Endodermal cell (in vitro differentiated cells): ENCODE data around the gene GPC3. TPM values are rescaled to one million over a fixed set of nuclear protein-coding genes. Genes with fewer than 3 reads are reported as not detected.

ENCODE experiments used
- DNase-seq: peaks from one replicate; pipeline ENCODE4 v3.0.0-alpha.2; 2017
- H3K27ac ChIP-seq: 2 replicates; pipeline ENCODE4 v1.5.1; 2013; ENCODE audit warnings: mild to moderate bottlenecking, low read depth, low read length, moderate library complexity
- H3K27me3 ChIP-seq: 2 replicates; pipeline ENCODE4 v1.6.1; 2013; ENCODE audit warnings: mild to moderate bottlenecking, low read length, moderate library complexity; ENCODE audit not compliant: insufficient read depth, control insufficient read depth, poor library complexity, severe bottlenecking
- H3K36me3 ChIP-seq: 2 replicates; pipeline ENCODE4 v1.7.0; 2013; ENCODE audit warnings: mild to moderate bottlenecking, low read length, moderate library complexity; ENCODE audit not compliant: control insufficient read depth, insufficient read depth
- H3K4me1 ChIP-seq: one replicate; pipeline ENCODE4 v1.7.0; 2013; ENCODE audit warnings: low read length; ENCODE audit not compliant: control insufficient read depth, insufficient read depth
- H3K4me3 ChIP-seq: 2 replicates; pipeline ENCODE4 v1.5.1; 2013; ENCODE audit warnings: mild to moderate bottlenecking, low read length, moderate library complexity
- H3K9ac ChIP-seq: 2 replicates; pipeline ENCODE4 v1.6.1; 2013; ENCODE audit warnings: mild to moderate bottlenecking, low read length, moderate library complexity; ENCODE audit not compliant: poor library complexity, severe bottlenecking; ENCODE audit errors: extremely low read depth
- H3K9me3 ChIP-seq: 2 replicates; pipeline ENCODE4 v1.6.1; 2013; ENCODE audit warnings: mild to moderate bottlenecking, low read length, moderate library complexity; ENCODE audit not compliant: control insufficient read depth
- H3K27ac Mint-ChIP-seq: 2 replicates; pipeline ENCODE4 v1.8.0; 2020; ENCODE audit warnings: mixed read lengths
- H3K27me3 Mint-ChIP-seq: 2 replicates; pipeline ENCODE4 v1.8.0; 2021; ENCODE audit warnings: mild to moderate bottlenecking, mixed read lengths; ENCODE audit not compliant: insufficient read depth
- H3K36me3 Mint-ChIP-seq: 2 replicates; pipeline ENCODE4 v1.8.0; 2020; ENCODE audit warnings: low read depth, mixed read lengths
- H3K4me1 Mint-ChIP-seq: 2 replicates; pipeline ENCODE4 v1.8.0; 2020; ENCODE audit warnings: mixed read lengths
- H3K4me3 Mint-ChIP-seq: 2 replicates; pipeline ENCODE4 v1.8.0; 2020; ENCODE audit warnings: mild to moderate bottlenecking, moderate library complexity, mixed read lengths
- H3K9me3 Mint-ChIP-seq: 2 replicates; pipeline ENCODE4 v1.8.0; 2020; ENCODE audit warnings: mild to moderate bottlenecking, mixed read lengths
- WGBS, 2 experiments: methylation state at CpG; one replicate each; pipeline versions ENCODE4 v1.1.5 to v1.1.7; 2013; ENCODE audit warnings: missing lambda C conversion rate in 2 of 2, mixed read lengths in 1 of 2; ENCODE audit not compliant: insufficient coverage in 1 of 2, insufficient read length in 1 of 2; 5-methylcytosine and 5-hydroxymethylcytosine counted together
- total RNA-seq, 2 donors: library from RNA; stranded (reverse); fragmentation: NEBNext Ultra II Directional in 1 of 2; extraction: Animal tissue kit (Norgen Biotek cat#: 25700) in 1 of 2; gene quantifications; 2 replicates in 1 of 2; 3 replicates in 1 of 2; pipeline ENCODE4 v1.2.1, GENCODE V29; 2021
- TF ChIP-seq, protein P1 (sequence below): fragments of 200-600 bp; sonication (generic); conservative IDR thresholded peaks from 2 replicates; pipeline ENCODE4 v1.5.0; 2021; ENCODE audit warnings: antibody characterized with exemption, mild to moderate bottlenecking

The GPC3 gene
- total RNA-seq, 2 donors from 2014 or later: 39.5 to 125 TPM

DNA sequence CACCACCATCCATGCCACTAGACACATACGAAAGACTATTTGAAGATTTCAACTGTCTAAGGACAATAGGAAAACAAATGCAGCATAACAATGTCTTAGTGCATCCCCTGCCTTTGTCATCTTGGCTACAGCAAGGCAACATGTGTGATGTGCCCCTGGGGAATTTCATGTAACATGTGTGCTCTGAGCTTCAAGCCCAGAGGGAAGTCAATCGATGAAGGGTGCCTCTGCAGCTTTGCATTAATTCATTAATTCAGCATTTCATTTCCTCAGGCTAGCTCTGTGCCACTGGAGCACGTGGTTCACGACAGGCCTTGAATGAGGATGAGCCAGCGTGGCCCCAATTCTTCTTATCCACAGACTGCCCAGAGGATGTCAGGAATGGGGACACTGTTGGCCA lies 316.2 kb downstream of the GPC3 start:
- no peak overlapping the region for H3K27ac ChIP-seq
- no peaks in the 10 kb centered on the region for H3K4me1 ChIP-seq
- no peaks in the 10 kb centered on the region for H3K9me3 Mint-ChIP-seq
- H3K9ac ChIP-seq: no peak overlapping the region
- no peaks in the 10 kb centered on the region for H3K36me3 ChIP-seq
- H3K27me3 ChIP-seq: no peaks in the 10 kb centered on the region
- DNase-seq: no peak
- no peaks in the 10 kb centered on the region for H3K27me3 Mint-ChIP-seq
- H3K27ac Mint-ChIP-seq: peak overlapping the region; percentile 60
- TF ChIP-seq, protein P1, sequence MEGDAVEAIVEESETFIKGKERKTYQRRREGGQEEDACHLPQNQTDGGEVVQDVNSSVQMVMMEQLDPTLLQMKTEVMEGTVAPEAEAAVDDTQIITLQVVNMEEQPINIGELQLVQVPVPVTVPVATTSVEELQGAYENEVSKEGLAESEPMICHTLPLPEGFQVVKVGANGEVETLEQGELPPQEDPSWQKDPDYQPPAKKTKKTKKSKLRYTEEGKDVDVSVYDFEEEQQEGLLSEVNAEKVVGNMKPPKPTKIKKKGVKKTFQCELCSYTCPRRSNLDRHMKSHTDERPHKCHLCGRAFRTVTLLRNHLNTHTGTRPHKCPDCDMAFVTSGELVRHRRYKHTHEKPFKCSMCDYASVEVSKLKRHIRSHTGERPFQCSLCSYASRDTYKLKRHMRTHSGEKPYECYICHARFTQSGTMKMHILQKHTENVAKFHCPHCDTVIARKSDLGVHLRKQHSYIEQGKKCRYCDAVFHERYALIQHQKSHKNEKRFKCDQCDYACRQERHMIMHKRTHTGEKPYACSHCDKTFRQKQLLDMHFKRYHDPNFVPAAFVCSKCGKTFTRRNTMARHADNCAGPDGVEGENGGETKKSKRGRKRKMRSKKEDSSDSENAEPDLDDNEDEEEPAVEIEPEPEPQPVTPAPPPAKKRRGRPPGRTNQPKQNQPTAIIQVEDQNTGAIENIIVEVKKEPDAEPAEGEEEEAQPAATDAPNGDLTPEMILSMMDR: no peak
- no peaks in the 10 kb centered on the region for H3K9me3 ChIP-seq
- no peak overlapping the region for H3K4me3 ChIP-seq
- H3K36me3 Mint-ChIP-seq: no peaks in the 10 kb centered on the region
- H3K4me3 Mint-ChIP-seq: no peak overlapping the region
- WGBS, 2 experiments: 84% methylated on average over 5 of the region's 5 CpGs; no CpG with 5 or more reads in 1 of the 2 experiments
- peaks cover 33% of the 10 kb centered on the region for H3K4me1 Mint-ChIP-seq

DNA sequence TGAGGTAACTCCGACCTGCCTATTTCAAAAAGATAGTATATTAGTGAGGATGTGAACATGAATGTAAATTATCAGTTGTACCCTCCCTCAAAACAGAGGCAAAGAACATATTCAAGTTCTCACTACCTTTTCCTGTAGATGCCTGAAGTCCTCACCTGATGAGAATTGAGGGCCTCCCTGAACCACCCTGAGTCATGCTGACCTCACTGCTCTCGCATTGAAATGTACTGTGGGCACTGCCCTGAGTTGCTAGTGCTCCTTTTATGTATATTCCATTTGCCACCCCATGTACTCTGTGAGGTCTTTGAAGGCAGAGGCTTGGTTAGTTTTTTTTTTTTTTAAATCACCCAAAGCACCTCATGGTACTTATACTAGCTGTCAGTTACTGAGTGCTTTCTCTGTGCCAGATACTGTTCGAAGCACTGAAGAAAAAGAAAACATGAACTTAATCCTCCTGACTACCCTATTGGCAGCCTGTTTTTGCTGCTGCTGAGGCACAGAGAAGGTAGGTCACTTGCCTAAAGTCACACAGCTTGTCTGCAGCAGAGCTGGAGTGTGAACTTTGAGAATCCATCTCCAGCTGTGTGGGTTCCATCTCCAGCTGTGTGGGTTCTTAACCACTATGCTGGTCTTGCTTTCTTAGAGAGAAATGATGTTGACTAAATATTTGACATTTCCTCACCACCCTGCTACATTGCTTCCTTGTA lies 317.0 kb downstream of the GPC3 start:
- H3K4me1 ChIP-seq: no peaks in the 10 kb centered on the region
- DNase-seq: no peak
- no peaks in the 10 kb centered on the region for H3K27me3 ChIP-seq
- no peak overlapping the region for H3K4me3 Mint-ChIP-seq
- no peaks in the 10 kb centered on the region for H3K9me3 ChIP-seq
- WGBS, 2 experiments: 95% methylated on average over 2 of the region's 3 CpGs; no CpG with 5 or more reads in 1 of the 2 experiments
- H3K27me3 Mint-ChIP-seq: no peaks in the 10 kb centered on the region
- no peak overlapping the region for H3K27ac Mint-ChIP-seq
- H3K36me3 Mint-ChIP-seq: peaks cover 3% of the 10 kb centered on the region
- TF ChIP-seq, protein P1: no peak
- no peaks in the 10 kb centered on the region for H3K36me3 ChIP-seq
- H3K27ac ChIP-seq: no peak overlapping the region
- H3K9ac ChIP-seq: no peak overlapping the region
- peaks cover 39% of the 10 kb centered on the region for H3K4me1 Mint-ChIP-seq
- no peak overlapping the region for H3K4me3 ChIP-seq
- H3K9me3 Mint-ChIP-seq: no peaks in the 10 kb centered on the region

DNA sequence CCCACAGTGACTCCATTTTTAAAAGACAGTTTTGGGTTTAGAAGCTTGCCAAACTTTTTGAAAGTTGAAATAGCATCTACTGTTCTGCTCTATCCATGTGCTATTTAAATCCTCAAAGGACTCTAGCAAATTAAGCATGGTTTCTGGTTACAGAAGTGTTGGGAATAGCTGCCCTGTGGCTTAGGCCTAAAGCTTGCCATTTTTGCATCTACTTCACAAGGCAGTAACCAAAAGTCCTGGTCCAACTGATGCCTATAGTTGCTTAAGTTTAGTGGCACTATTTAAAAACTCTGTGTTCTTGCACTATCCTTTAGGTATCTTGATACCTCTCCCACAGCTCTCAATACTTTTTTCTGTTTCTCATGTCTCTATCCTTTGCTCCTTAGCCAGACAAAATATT lies 319.1 kb downstream of the GPC3 start:
- peaks cover 32% of the 10 kb centered on the region for H3K4me1 Mint-ChIP-seq

More for the DNA sequence above, 319.1 kb downstream of the GPC3 start:
- Histone ChIP-seq H3K4me3 (no peak overlapping the region), H3K9me3 (no peaks in the 10 kb centered on the region), H3K27me3 (no peaks in the 10 kb centered on the region), H3K4me1 (no peaks in the 10 kb centered on the region), H3K9ac (no peak overlapping the region), H3K27ac (no peak overlapping the region), H3K36me3 (no peaks in the 10 kb centered on the region)
- Mint-ChIP-seq H3K4me3 (no peak overlapping the region), H3K27me3 (no peaks in the 10 kb centered on the region), H3K27ac (no peak overlapping the region), H3K9me3 (no peaks in the 10 kb centered on the region), H3K36me3 (peaks cover 4% of the 10 kb centered on the region)
- no peak for DNase-seq
- TF ChIP-seq, protein P1: no peak
